ENCODE measurements around the gene ODR4.

GRCh38 chr1:186465946-186466345, 90.3 kb downstream of the ODR4 start:
- no peak for TF ChIP-seq CTCF (optimal IDR thresholded peaks at IDR 0.05 in 1 of 3, IDR thresholded peaks at IDR 0.05 in 1 of 3, conservative IDR thresholded peaks at IDR 0.05 in 1 of 3; ENCODE audit: extremely low read depth in 1 of 3, insufficient read depth in 2 of 3, low read length in 3 of 3)
- TF ChIP-seq EZH2 (IDR thresholded peaks at IDR 0.05; ENCODE audit: low read length) = no peak
